ENCODE measurements around the gene SLU7.

DNA sequence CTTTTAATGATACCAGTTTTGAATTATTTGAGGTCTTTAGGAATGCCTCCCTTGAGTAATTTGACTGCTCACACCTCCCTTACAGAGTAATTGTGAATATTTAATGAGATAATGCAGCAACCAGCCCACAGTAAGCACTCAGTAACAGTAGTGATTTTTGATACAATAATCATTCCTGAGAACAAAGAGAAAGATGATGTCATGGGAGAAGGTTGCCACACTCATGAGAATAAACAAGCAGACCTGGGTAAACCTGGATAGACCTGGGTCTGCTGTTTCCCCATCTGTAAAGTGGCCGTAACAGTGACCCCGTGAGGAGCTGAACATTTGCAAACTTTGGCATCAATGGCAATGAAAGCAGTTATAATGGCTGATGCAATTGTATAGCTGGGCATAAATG lies 52.7 kb downstream of the SLU7 start:
- no peak for TF ChIP-seq EZH2 (IDR thresholded peaks at IDR 0.05; ENCODE audit: low read depth)
- TF ChIP-seq, protein P1, sequence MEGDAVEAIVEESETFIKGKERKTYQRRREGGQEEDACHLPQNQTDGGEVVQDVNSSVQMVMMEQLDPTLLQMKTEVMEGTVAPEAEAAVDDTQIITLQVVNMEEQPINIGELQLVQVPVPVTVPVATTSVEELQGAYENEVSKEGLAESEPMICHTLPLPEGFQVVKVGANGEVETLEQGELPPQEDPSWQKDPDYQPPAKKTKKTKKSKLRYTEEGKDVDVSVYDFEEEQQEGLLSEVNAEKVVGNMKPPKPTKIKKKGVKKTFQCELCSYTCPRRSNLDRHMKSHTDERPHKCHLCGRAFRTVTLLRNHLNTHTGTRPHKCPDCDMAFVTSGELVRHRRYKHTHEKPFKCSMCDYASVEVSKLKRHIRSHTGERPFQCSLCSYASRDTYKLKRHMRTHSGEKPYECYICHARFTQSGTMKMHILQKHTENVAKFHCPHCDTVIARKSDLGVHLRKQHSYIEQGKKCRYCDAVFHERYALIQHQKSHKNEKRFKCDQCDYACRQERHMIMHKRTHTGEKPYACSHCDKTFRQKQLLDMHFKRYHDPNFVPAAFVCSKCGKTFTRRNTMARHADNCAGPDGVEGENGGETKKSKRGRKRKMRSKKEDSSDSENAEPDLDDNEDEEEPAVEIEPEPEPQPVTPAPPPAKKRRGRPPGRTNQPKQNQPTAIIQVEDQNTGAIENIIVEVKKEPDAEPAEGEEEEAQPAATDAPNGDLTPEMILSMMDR (conservative IDR thresholded peaks at IDR 0.05) = no peak

Measured in PC-9 (cell line).